PC-9 (cell line): ENCODE measurements around the gene FRMD6.

Experiments
- EZH2 ChIP-seq: fragments of 200-600 bp; sonication (generic); IDR thresholded peaks from 2 replicates; pipeline ENCODE4 v1.8.0; 2017; ENCODE audit warnings: antibody characterized with exemption, low read depth
- TF ChIP-seq, protein P1 (sequence below): fragments of 200-600 bp; sonication (generic); conservative IDR thresholded peaks from 2 replicates; pipeline ENCODE4 v1.6.1; 2017; ENCODE audit warnings: mixed run types, antibody characterized with exemption, mild to moderate bottlenecking, moderate library complexity

DNA sequence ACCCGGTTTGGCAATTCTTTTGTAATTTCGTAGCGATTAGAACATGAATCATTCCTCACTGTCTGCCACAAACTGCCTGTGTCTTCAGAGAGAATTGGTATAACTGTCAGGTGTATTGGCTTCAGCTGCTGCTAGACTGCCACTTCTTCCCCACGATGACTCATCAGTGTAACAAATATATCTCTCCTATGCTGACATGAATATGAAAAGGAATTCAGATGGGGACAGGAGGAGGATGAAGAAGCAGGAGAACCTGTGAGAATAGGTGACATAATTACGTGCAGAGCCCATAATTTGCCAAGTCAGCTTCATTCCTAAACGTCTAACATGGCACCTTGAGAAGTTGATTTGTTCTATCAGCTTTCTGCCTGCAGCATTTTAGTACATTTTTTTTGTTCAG is 64.9 kb downstream of the FRMD6 start:
- TF ChIP-seq, protein P1, sequence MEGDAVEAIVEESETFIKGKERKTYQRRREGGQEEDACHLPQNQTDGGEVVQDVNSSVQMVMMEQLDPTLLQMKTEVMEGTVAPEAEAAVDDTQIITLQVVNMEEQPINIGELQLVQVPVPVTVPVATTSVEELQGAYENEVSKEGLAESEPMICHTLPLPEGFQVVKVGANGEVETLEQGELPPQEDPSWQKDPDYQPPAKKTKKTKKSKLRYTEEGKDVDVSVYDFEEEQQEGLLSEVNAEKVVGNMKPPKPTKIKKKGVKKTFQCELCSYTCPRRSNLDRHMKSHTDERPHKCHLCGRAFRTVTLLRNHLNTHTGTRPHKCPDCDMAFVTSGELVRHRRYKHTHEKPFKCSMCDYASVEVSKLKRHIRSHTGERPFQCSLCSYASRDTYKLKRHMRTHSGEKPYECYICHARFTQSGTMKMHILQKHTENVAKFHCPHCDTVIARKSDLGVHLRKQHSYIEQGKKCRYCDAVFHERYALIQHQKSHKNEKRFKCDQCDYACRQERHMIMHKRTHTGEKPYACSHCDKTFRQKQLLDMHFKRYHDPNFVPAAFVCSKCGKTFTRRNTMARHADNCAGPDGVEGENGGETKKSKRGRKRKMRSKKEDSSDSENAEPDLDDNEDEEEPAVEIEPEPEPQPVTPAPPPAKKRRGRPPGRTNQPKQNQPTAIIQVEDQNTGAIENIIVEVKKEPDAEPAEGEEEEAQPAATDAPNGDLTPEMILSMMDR = no peak
- no peak for TF ChIP-seq EZH2
